ENCODE results near the gene FAF1. TPM values are rescaled to one million over a fixed set of nuclear protein-coding genes. Genes with fewer than 3 reads are reported as not detected.

Gene FAF1
- total and polyA plus RNA-seq, 9 of the 15 experiments (the other 6 are each of a cell fraction or from before 2014, with no cell fraction given), result 48.7 to 225 (median 118) TPM

- peak in 1 of 2 experiments; percentile 69; a peak in 2 of 4 replicates for TF ChIP-seq MLLT1 (IDR thresholded peaks at IDR 0.05)
- peak; percentile 25 for TF ChIP-seq KDM5B (IDR thresholded peaks at IDR 0.05; ENCODE audit: insufficient replicate concordance, low read depth, low read length)
- TF ChIP-seq FOXA1 (IDR thresholded peaks at IDR 0.05; ENCODE audit: borderline replicate concordance), result no peak
- TF ChIP-seq HNRNPLL (IDR thresholded peaks at IDR 0.05; ENCODE audit: low read depth, low read length, poor library complexity, severe bottlenecking), result peak; percentile 36
- TF ChIP-seq TCFL5 (CRISPR knock-in tag; conservative IDR thresholded peaks at IDR 0.05), result no peak
- no peak for TF ChIP-seq HDAC8 (tag; IDR thresholded peaks at IDR 0.05)
- no peak for TF ChIP-seq FOXP1 (CRISPR knock-in tag; IDR thresholded peaks at IDR 0.05)
- peak; percentile 51 for TF ChIP-seq GATA2 (CRISPR knock-in tag; IDR thresholded peaks at IDR 0.05)
- TF ChIP-seq YBX1 (IDR thresholded peaks at IDR 0.05), result no peak
- no peak for TF ChIP-seq ATF3 (IDR thresholded peaks at IDR 0.05)
- no peak for TF ChIP-seq ATF3 (CRISPR knock-in tag; conservative IDR thresholded peaks at IDR 0.05)
- no peak for TF ChIP-seq IRF9 (tag; IDR thresholded peaks at IDR 0.05)
- TF ChIP-seq CEBPB (tag; IDR thresholded peaks at IDR 0.05), result peak; percentile 72
- no peak for TF ChIP-seq WHSC1 (IDR thresholded peaks at IDR 0.05; ENCODE audit: low read length)
- no peak for TF ChIP-seq ZC3H8 (IDR thresholded peaks at IDR 0.05)
- TF ChIP-seq ZNF253 (CRISPR knock-in tag; conservative IDR thresholded peaks at IDR 0.05), result no peak
- no peak for TF ChIP-seq AFF4 (CRISPR knock-in tag; IDR thresholded peaks at IDR 0.05)
- peak; percentile 36 for TF ChIP-seq SAP30 (IDR thresholded peaks at IDR 0.05; ENCODE audit: borderline replicate concordance, insufficient read depth, low read depth, low read length, poor library complexity, severe bottlenecking)
- TF ChIP-seq HMBOX1 (IDR thresholded peaks at IDR 0.05), result peak; percentile 32; the same call in 1 of the 2 replicates
- peak; percentile 28 for TF ChIP-seq RBBP5 (IDR thresholded peaks at IDR 0.05; ENCODE audit: borderline replicate concordance, insufficient read depth, low read length, poor library complexity, severe bottlenecking)
These were observed 17.0 kb upstream of the FAF1 start (continued) for GRCh38 chr1:50976890-50977574.

Measured in K562 (cell line).